ENCODE data around the gene GTPBP10.

GTPBP10 gene

DNA sequence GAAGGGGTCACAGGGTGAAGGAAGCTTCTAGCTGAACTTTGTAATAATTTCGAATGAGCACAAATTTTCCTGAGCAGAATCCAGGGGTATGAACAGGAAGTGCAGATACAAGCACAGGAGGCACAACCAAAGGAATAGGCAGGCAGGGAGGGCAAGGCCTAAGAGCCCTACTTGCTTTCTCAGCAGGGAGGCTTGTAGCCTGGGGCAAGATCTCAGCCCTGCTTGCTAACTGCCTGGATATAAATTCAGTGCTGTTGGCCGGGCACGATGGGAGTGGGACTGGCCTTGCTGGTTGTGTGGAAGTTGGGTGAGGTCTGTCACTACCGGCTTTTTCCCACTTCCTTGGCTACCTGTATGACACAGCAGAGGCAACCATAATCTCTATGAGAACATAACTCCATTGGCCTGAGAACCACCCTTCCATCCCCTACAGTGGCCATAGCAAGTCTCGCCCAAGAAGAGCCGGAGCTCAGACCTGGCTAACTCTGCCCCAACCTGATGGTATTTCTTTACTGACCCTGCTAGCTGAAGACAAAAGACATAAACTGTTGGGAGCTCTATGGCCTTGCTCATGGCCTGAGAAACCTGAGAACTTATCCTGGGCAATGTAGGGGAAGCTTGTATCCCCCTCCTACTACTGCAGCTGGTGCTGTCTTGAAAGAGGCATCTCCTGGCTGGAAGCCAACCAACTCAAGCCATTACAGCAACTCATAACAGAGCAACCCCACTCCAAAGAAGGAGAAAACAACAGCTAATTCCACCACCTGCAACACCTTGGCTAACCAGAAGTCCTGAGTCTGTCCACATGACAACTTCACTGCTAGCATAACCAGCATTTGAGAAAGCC lies 84.3 kb downstream of the GTPBP10 start:
- DNase-seq (ENCODE audit: low spot score) (no peak), FAIRE-seq (no peak)

DNA sequence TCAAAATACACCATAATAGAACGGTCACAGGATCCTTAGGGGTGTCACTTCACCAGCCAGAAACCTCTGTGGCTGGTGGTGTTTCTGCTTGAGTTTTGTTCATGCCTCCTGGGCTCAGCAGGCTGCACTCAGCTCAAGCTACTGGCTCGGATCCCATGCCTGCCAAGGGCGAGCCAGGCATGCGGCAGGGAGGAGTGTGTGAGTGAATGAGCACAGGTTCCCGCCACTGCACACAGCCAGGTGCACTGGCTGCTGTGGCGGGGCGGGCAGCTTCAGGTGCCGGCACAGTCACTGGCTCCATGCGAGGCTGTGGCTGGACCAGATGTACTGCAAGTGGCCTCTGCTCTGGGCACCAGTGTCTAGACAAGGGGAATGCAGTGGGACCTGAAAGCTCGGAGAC lies 86.2 kb downstream of the GTPBP10 start:
- FAIRE-seq (no peak), DNase-seq (ENCODE audit: low spot score) (no peak)

DNA sequence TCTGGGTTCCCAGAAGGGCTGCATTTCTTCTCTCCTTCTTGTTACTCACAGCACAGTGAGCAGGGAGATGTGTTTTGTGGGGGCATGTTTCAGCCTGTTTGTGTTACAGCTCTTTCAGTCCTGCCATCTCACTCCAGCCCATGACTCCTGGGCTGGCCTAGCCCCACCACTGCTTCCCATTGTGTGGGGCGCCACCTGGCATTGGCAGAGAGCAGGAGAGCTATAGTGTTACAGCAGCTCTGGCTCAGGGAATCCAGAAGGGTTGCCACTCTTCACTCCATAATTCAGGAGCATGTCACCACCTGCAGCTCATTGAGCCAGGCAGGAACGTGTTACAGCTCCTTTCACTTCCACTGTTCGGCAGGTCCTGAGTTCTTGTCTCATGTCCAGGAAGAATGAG lies 86.7 kb downstream of the GTPBP10 start:
- DNase-seq (ENCODE audit: low spot score) (no peak), FAIRE-seq (no peak)

Data from urothelium cell line (cell line).